Keratinocyte (primary cell): ENCODE data around the gene POLA1.

Experiments
- EZH2 ChIP-seq: IDR thresholded peaks from one replicate; pipeline ENCODE4 v1.6.1; 2012; ENCODE audit warnings: inconsistent platforms, mild to moderate bottlenecking, low read length, moderate library complexity
- TF ChIP-seq, protein P1 (sequence below), 3 experiments: IDR thresholded peaks in 1 of 3; conservative IDR thresholded peaks in 1 of 3; optimal IDR thresholded peaks in 1 of 3; 2 replicates in 2 of 3; 3 replicates in 1 of 3; pipeline versions ENCODE3 to v1.5.1; 2011; ENCODE audit warnings: low read length in 3 of 3, mild to moderate bottlenecking in 3 of 3, moderate library complexity in 2 of 3, control low read depth in 1 of 3, inconsistent platforms in 1 of 3; ENCODE audit not compliant: insufficient read depth in 2 of 3; ENCODE audit errors: extremely low read depth in 1 of 3

DNA sequence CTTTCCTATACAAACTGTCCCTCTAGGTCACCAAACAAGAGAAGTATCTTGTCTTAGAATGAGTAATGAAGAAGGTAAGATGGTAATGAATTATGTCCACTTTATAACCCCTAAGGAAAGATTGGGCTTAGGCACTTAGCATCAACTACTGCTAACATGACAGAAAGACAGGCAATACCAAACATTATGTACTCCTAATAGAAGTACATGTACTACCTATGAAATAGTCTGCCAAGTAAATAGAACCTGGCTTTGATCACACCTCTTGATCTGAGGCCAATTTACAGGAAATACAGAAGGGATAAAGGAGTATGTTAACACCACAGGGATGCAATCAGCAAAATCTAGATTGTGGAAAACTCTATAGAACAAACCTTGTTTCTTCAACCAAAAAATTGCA, 32.4 kb upstream of the POLA1 start:
- TF ChIP-seq, protein P1, sequence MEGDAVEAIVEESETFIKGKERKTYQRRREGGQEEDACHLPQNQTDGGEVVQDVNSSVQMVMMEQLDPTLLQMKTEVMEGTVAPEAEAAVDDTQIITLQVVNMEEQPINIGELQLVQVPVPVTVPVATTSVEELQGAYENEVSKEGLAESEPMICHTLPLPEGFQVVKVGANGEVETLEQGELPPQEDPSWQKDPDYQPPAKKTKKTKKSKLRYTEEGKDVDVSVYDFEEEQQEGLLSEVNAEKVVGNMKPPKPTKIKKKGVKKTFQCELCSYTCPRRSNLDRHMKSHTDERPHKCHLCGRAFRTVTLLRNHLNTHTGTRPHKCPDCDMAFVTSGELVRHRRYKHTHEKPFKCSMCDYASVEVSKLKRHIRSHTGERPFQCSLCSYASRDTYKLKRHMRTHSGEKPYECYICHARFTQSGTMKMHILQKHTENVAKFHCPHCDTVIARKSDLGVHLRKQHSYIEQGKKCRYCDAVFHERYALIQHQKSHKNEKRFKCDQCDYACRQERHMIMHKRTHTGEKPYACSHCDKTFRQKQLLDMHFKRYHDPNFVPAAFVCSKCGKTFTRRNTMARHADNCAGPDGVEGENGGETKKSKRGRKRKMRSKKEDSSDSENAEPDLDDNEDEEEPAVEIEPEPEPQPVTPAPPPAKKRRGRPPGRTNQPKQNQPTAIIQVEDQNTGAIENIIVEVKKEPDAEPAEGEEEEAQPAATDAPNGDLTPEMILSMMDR (optimal IDR thresholded peaks at IDR 0.05 in 1 of 3, IDR thresholded peaks at IDR 0.05 in 1 of 3, conservative IDR thresholded peaks at IDR 0.05 in 1 of 3; ENCODE audit: extremely low read depth in 1 of 3, insufficient read depth in 2 of 3, low read length in 3 of 3): no peak
- no peak for TF ChIP-seq EZH2
